ENCODE results near the gene FAM171A1.
"Not testable (repeated sequence)": the region's sequence is repeated elsewhere in the genome, so short reads cannot be mapped to it uniquely, and the experiment has no call there.

DNA sequence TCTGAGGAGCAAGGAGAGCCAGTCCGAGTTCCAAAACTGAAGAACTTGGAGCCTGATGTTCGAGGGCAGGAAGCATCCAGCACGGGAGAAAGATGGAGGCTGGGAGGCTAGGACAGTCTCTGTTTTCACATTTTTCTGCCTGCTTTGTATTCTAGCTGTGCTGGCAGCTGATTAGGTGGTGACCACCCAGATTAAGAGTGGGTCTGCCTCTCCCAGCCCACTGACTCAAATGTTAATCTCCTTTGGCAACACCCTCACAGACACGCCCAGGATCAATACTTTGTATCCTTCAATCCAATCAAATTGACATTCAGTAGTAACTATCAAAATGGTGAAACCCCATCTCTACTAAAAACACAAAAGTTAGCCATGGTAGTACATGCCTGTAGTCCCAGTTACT lies 163.7 kb downstream of the FAM171A1 start:
- not testable (repeated sequence) for TF ChIP-seq ZFX (IDR thresholded peaks at IDR 0.05)
- TF ChIP-seq, protein P1, sequence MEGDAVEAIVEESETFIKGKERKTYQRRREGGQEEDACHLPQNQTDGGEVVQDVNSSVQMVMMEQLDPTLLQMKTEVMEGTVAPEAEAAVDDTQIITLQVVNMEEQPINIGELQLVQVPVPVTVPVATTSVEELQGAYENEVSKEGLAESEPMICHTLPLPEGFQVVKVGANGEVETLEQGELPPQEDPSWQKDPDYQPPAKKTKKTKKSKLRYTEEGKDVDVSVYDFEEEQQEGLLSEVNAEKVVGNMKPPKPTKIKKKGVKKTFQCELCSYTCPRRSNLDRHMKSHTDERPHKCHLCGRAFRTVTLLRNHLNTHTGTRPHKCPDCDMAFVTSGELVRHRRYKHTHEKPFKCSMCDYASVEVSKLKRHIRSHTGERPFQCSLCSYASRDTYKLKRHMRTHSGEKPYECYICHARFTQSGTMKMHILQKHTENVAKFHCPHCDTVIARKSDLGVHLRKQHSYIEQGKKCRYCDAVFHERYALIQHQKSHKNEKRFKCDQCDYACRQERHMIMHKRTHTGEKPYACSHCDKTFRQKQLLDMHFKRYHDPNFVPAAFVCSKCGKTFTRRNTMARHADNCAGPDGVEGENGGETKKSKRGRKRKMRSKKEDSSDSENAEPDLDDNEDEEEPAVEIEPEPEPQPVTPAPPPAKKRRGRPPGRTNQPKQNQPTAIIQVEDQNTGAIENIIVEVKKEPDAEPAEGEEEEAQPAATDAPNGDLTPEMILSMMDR (conservative IDR thresholded peaks at IDR 0.05): not testable (repeated sequence)

Data from C4-2B (cell line).